ENCODE results near the gene TATDN3.
"Not testable (repeated sequence)": the region's sequence is repeated elsewhere in the genome, so short reads cannot be mapped to it uniquely, and the experiment has no call there.

The TATDN3 gene

GRCh38 chr1:212833211-212834207, 41.8 kb downstream of the TATDN3 start:
- DNase-seq (ENCODE audit: low spot score): not testable (repeated sequence)

GRCh38 chr1:212838145-212838544, 46.5 kb downstream of the TATDN3 start:
- DNase-seq (ENCODE audit: low spot score): no peak

GRCh38 chr1:212844521-212844920, 52.8 kb downstream of the TATDN3 start:
- not testable (repeated sequence) for DNase-seq (ENCODE audit: low spot score)

- DNase-seq (ENCODE audit: low spot score): no peak
These were observed 55.9 kb downstream of the TATDN3 start, which contains the start of gene SPATA45 for GRCh38 chr1:212847549-212847948. Gene SPATA45, minus strand, starts transcription at chr1:212847649. Its CDS starts 11,500 bp downstream, at chr1:212836149.

- no peak for DNase-seq (ENCODE audit: low spot score)
These were observed 60.5 kb downstream of the TATDN3 start for GRCh38 chr1:212852105-212852688.

- DNase-seq (ENCODE audit: low spot score): no peak
These were observed 62.0 kb downstream of the TATDN3 start for GRCh38 chr1:212853658-212854057.

GRCh38 chr1:212856755-212857154, 65.1 kb downstream of the TATDN3 start:
- no peak for DNase-seq (ENCODE audit: low spot score)

GRCh38 chr1:212857992-212858460, 66.3 kb downstream of the TATDN3 start, which contains the start of gene FLVCR1:
Gene FLVCR1, plus strand, starts transcription at chr1:212858275. Its CDS starts 178 bp downstream, at chr1:212858453.
- peak; percentile 99 for DNase-seq (ENCODE audit: low spot score)

GRCh38 chr1:212858461-212859265, 67.0 kb downstream of the TATDN3 start:
- DNase-seq (ENCODE audit: low spot score): peak; percentile 51

- DNase-seq (ENCODE audit: low spot score): no peak
These were observed 69.3 kb downstream of the TATDN3 start for GRCh38 chr1:212860713-212861581.

- DNase-seq (ENCODE audit: low spot score): no peak
These were observed 70.5 kb downstream of the TATDN3 start for GRCh38 chr1:212862111-212862690.

GRCh38 chr1:212863345-212863744, 71.7 kb downstream of the TATDN3 start:
- not testable (repeated sequence) for DNase-seq (ENCODE audit: low spot score)

GRCh38 chr1:212864201-212864600, 72.5 kb downstream of the TATDN3 start:
- no peak for DNase-seq (ENCODE audit: low spot score)
